CD4-positive, alpha-beta T cell treated with Interleukin-6 at 100 ng/mL for 8 hours (primary cell): ENCODE measurements around the gene PNPLA1.
"Not testable (repeated sequence)": the region's sequence is repeated elsewhere in the genome, so short reads cannot be mapped to it uniquely, and the experiment has no call there.

Experiments
- DNase-seq: peaks from one replicate; pipeline ENCODE4 v3.0.0-alpha.2; 2020; ENCODE audit warnings: mixed read lengths, low spot score

The PNPLA1 gene

DNA sequence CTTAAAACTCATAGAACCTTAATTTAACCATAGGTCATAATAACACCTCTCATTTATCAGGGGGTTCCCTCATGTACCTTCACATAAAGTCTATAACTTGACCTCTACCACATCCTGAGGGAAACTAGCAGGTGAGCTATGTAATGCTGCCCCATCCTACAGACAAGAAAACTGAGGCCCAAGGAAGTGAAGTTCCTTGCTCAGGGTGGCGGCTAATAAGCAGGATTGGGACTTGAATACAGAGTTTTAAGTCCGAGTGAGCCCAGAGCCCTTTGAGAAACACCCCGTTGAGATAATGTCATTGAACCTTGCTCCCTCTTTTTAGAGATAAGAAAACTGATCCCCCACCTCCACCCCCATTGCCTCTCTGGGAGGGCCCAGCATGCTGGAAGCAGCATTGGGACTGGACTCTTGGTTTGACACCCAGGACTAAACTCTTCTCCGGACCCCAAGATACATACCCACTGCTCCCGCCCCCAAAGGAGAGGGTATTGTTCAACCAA, 66.4 kb downstream of the PNPLA1 start:
- no peak for DNase-seq

DNA sequence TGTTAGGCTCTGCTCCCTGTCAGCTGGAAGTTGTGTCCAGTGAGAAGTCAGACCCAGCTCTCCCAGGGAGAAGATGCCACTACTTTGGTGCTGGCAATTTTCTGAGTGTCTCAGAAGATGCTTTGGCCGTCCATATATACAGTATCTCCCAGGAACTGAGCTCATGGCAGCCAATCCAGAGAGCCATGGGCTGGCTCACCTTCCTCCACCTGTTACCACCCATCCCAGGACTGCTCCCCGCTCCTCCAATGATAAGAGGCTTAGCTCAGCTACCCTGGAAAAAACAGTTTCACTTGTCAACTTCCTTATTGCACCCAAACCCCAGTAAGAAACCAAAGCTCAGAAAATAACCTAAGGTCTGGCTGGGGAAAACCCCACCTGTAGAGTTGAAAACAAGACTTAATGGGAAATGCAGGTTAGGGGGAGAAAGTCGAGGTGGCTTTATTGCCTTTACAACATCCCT, 67.0 kb downstream of the PNPLA1 start, which contains the start of gene BNIP5:
BNIP5 (minus strand) TSS at position 110 of the 463 bp plus-strand sequence. CDS start 6,198 bp downstream, outside the sequence.
- DNase-seq, result peak; percentile 3

DNA sequence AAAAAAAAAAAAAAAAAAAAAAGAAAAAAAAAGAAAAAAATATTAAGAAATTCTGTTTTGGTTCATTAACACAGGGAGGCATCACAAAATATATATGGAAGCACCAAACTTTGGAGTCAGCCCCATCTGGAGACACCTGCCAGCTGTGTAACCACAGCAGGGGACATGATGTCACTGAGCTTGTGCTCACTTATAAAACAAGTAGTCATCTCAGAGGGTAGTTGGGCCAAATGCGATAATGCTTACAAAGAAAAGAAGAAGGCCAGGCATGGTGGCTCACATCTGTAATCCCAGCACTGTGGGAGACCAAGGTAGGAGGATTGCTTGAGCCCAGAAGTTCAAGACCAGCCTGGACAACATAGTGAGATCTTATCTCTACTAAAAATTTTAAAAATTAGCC, 68.0 kb downstream of the PNPLA1 start:
- DNase-seq, result no peak

DNA sequence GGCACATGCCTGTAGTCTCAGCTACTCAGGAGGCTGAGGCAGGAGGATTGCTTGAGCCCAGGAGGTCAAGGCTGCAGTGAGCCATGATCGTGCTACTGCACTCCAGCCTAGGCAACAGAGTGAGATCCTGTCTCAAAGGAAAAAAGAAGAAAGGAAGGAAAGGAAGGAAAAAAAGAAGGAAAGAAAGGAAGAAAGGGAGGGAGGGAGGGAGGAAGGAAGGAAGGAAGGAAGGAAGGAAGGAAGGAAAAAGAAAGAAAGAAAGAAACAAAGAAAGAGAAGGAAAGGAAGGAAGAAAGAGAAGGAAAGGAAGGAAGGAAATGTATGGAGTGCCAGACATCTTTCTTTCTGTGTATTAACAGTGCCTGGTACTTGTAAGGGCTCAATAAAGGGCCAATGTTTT, 68.4 kb downstream of the PNPLA1 start:
- DNase-seq, result not testable (repeated sequence)

DNA sequence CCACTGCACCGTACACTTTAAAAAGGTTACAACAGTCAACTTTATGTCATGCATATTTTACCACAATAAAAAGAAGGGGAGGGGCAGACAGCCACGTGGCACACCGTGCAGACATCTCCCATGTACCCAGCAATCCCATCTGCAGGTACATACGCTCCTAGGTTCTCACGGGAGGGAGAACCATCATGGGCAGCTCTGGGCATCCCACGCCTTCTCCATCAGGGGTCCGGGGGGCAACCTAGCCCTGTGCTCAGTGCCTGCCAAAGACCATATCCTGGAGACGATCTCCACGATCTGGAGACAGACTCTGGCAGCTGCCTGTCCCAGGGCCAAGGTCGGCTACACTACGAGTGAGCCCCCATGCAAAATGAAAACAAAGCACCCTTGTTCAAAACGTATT, 69.3 kb downstream of the PNPLA1 start:
- no peak for DNase-seq

DNA sequence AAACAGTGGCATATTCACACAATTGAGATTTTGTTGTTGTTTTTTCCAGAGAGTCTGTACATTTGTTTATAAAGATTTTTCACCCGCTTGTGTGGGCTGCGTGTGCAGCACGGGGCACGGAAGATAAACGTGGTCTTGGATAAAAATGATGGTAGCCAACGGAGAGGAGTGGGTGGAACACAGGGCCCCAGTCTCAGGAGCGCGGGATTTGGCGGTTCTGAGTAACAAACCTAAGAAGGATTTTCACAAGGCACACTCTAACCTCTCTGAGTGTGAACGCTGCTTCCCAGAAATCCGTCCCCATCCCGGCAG, 70.4 kb downstream of the PNPLA1 start:
- no peak for DNase-seq

DNA sequence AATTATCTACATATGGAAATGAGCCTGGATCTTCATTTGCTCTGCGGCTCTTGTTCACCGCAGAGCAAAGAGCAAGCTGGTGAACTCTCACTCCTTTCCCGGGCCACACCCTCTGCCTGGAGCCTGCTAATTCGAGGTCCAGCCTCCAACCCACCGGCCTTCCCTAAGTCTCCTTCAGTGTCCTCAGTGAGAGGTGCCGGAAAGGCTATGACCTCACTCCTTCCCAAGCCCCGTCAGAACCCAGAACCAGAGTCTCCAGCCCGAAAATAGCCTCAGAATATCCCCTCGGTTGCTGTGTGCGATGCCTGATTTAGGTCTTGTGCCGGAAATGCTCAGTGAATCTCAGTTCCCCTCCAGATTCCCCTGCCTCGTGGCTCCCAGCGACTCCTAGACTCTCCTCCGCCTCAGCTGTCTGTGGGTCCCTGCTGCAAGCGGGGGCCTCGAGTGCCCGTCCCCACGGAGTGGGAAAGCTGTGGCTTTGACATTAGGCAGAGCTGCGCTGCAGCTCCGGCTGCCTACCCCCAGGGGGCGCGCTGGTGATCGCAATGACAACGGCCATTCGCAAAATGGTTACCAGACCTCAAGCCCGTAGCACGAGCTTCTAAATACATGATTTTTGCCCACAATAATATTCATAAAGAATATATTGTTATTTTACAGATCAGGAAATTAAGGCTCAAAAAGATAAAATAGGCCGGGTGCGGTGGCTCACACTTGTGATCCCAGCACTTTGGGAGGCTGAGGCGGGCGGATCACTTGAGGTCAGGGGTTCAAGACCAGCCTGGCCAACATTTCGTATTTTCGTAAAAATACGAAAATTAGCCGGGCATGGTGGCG, 71.0 kb downstream of the PNPLA1 start:
- peak; percentile 63 for DNase-seq

DNA sequence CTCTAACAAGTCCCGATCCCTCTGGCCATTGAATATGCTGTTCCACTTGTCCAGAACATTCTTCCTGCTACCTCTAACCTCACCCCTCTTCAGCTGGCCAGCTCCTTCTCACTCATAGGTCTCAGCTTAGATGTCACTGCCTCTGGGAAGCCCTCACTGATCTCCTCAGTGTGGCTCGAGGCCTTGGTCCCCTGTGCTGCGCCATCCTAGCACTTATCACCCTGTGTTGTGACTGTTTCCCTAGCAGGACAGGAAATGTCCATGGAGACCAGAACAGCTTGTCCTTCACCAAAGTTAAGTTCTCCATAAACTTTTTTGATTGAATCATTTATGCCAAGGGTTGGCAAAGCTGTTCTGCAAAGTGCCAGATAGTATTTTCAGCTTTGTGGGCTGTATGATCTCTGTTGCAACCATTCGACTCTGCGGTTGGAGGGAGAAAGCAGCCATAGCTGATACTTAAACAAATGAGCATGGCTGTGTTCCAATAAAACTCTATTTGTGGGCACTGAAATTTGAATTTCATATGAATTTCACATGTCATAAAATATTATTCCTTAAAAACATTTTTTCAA, 73.3 kb downstream of the PNPLA1 start:
- no peak for DNase-seq

DNA sequence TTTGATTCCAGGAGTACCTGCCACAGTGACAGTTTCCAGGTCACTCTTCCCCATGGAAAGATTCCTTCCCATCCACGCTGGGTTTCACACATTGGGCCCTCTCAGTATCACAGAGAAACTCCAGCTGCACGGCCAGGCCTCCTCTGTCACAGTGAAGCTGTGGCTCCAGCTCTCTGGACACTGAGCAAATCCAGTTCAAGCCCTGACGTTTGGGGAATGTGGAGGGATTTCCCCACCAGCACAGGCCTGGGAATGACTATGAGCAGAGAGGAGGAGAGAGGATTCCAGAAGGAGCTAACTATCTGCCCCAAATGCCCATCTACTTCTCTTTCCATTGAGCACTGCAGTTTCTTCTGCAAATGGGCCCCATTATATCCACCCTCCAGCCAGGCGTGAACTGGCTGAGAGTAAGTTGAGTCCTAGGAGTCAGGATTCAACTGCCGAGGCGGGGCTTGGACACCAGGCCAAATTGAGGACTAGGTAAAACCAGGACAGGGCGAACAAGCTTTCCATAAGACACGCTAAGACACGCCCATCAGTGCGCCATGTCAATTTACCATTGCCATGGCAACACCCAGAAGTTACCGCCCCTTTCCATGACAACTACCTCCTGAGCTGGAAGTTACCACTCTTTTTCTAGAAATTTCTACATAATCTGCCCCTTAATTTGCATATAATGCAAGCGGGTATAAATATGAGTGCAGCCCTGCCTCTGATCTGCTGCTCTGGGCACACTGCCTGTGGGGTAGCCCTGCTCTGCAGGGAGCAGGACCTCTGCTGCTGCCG, 76.0 kb downstream of the PNPLA1 start:
- DNase-seq, result no peak

DNA sequence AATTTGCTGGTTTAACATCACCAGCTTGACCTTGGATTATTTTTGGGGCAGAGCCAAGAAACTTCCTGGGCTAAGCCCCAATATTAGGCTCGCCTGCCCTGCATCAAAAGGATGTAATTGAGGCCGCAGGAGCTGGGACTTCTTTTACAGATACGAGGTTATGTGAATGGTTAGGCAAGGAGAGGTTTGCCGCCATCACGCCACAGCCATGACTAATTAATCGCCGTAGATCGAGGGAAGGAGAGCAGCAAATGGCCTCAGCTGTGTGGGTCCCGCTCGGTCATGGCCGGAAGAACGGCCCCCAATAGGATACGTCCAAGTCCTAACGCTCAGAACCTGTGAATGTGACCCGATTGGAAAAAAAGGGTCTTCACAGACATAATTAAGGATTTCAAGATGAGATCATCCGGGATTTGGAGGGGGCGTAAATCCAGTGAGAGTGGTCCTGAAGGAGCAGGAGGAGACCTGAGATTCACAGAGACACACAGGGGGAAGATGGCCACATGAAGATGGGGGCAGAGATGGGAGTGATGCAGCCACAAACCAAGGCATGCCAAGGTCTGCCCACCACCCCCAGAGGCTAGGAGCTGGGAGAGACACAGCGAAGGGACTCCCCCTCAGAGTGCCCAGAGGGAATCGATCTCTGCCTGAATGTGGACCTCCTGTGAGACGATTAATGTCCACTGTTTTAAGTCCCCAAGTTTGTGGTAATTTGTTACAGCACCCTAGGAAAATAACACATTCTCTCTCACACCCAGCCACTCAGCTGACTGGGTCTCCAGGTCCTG, 76.8 kb downstream of the PNPLA1 start:
- DNase-seq, result no peak

DNA sequence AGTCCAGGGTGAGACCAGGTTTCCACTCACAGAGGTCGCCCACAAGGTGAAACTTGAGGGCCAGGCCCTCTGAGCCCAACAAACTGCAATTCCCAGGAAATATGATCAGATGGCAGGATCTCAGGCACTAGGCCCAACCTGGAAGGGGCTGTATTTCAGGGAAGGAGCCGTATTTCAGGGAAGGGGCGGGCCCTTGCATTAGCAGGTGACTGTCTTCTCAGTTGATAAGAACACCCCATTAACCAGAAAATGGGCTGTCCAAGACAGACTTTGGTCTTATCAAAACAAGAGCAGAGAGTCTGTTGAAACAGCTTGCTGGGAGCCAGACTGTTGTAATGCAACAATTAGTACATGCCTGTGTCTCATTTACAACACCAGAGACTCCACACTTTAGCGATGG, 77.8 kb downstream of the PNPLA1 start:
- no peak for DNase-seq

DNA sequence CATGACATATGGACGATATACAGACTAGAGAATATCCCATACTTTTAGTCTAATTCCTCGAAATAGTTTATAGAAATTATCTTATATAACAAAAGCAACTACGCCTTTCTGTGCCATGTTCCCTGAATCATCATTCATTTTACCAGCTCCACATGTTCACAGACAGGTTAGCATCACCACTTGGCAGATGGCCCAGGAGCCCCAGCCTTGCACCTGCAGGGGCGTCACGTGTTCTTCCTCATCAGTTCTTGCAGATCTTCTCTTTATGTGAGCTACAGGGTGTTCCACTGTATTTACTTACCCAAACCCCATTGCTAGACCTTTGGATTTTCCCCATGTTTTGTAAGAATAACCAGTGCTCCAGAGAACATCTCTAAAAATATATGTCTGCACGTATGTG, 79.4 kb downstream of the PNPLA1 start:
- no peak for DNase-seq

DNA sequence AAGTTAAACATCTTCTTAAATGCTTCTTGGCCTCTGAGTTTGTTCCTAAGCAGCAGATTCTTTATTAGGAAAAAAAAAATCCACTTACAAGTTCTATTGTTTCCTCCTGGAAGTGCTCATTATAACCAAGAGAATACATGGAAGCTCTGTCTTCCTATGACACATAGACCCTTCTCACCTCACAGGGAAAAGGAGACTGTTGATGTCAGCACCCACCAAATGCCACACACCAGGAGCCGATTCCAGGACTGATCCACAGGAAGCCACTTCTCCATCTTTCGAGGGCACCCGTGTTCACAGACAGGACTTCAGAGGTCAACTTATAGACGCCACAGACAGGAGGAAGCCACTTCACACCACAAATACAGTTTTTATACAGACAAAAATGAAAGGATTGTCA, 80.2 kb downstream of the PNPLA1 start:
- no peak for DNase-seq

DNA sequence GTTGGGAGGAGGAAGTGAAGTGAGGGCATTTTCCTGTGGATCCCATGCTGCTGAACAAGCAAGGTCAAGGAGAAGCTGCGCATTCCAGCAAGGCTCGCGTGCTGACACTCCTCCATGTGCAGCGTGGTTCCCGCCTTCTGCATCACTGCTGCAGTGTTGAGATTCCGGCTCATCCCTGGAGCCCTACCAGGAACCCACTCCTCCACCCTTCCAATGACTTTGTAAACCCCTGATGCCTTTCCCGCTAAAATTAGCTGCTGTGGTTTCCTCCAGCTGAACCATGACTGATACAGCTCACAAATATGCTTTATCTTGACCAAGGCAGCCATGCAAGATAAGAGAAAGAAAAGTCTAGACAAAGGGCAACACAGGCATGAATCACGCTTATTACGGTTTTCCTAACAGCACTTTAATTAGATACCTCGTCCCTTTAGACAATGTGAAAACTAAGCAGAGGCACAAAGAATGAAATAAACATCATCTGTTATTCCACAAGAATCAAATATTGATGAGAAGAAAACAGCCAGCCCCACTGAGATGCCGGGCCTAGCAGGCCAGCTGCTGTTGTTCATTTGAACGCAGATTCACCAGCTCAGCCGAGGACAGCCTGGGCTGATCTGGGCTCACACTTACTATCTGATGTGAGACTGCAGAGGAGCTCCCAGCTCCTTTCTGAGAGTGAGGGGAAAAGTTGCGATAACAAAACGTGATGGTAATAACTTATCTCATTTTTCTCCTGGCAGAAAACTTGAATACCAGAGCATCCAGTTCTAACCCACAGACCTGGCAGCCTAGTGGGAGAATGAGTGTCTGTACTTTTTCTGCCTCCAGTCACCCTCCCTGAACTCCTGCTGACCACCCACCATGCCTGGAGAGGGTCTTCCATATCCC, 81.1 kb downstream of the PNPLA1 start:
- no peak for DNase-seq

DNA sequence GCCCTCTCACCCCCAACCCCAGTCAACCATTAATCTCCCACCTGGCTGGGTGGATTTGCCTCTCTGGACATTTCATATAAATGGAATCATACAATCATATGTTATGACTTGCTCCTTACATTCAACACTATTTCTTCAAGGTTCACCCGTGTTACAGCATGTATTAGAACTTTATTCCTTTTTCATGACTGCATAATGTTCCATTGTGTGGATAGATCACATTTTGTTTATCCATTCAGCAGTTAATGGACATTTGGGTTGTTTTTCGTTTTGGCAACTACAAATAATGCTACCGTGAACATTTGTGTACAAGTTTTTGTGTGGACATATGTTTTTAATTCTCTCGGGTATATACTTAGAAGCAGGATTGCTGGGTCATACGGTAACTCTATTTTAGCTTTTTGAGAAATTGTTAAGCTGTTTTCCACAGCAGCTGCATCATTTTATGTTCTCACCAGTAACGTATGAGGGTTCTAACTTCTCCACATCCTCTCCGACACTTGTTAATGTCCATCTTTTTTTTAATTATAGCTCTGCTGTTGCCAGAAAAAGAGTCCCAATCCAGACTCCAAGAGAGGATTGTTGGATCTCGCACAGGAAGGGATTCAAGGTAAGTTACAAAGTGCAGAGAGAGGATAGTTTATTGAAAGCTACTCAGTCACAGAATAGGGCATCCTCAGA, 82.8 kb downstream of the PNPLA1 start:
- no peak for DNase-seq

DNA sequence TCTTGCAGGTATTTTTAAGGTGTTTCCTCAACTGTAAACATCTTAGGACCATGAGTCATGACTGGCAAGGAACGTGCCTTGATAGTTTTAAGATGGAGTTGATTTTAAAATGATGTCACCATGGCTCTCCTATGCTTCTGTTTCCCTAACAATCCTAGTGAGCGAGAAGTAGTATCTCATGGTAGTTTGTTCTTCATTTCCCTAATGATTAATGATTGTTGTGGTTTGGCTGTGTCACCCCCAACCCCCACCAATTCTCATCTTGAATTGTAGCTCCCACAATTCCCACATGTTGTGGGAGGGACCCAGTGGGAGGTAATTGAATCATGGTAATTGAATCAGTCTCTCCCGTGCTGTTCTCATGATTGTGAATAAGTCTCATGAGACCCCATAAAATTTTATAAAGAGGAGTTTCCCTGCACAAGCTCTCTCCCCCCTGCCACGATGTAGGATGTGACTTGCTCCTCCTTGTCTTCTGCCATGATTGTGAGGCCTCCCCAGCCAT, 83.6 kb downstream of the PNPLA1 start:
- no peak for DNase-seq

DNA sequence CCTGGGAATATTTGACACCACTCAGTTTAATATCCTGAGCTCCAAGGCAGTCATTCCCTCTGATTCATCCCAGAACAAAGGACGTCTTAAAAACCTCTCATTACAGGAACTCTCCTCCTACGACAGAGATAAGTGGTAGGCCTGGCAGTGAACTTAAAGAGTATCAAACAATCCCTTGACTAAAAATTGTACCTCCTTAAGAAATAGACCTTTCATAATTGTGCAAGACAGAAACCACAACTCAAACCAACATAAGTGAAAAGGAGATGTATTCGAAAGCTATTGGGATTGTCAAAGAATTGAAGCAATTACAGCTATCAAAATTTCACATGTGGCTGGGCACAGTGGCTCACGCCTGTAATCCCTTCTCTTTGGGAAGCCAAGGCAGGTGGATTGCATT, 86.0 kb downstream of the PNPLA1 start:
- DNase-seq, result no peak

DNA sequence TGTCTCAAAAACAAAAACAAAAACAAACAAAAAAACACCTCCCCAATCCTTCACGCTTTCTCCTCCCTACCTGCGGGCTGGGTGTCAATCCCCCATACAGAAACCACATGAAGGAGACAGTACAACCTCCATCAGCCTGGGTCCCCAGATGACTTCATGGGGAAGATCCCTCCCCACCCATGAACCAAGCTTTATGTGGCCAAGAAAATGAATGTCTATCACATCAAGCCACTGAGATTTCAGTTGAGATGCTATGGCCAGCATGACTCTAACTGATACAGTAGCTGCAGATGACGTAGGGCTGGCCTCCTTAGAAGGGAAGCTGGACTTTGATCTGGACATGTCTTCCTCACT, 88.0 kb downstream of the PNPLA1 start:
- DNase-seq, result no peak
